ENCODE results near the gene CEP57L1. TPM values are rescaled to one million over a fixed set of nuclear protein-coding genes. Genes with fewer than 3 reads are reported as not detected.
"Not testable (repeated sequence)": the region's sequence is repeated elsewhere in the genome, so short reads cannot be mapped to it uniquely, and the experiment has no call there.

The CEP57L1 gene
- polyA plus RNA-seq, 3 donors: 3.4 to 5.2 (median 3.9) TPM

- intact Hi-C loops (cut with micrococcal nuclease); DNase-seq; H3K4me3 ChIP-seq (replicated peaks in 1 of 3; ENCODE audit: low read depth in 2 of 3, low read length in 3 of 3); H3K36me3 ChIP-seq (replicated peaks in 1 of 2; ENCODE audit: control insufficient read depth in 1 of 2, insufficient read depth in 2 of 2, low read length in 2 of 2); H2AFZ ChIP-seq (ENCODE audit: insufficient read depth, low read depth, low read length, poor library complexity, severe bottlenecking); H3K9ac ChIP-seq (ENCODE audit: insufficient read depth, low read length, poor library complexity, severe bottlenecking); H4K20me1 ChIP-seq (ENCODE audit: insufficient read depth, low read length); H3K4me2 ChIP-seq (replicated peaks; ENCODE audit: extremely low read depth, low read length, poor library complexity, severe bottlenecking); H3K27me3 Mint-ChIP-seq (ENCODE audit: low read depth in 3 of 3); H3K9me3 ChIP-seq (replicated peaks in 1 of 2; ENCODE audit: control insufficient read depth in 1 of 2, insufficient read depth in 1 of 2, low read length in 2 of 2); H3K4me3 Mint-ChIP-seq; H3K9me3 Mint-ChIP-seq; H3K27ac ChIP-seq (ENCODE audit: low read depth in 1 of 2, low read length in 2 of 2); H3K27me3 ChIP-seq (ENCODE audit: control insufficient read depth in 2 of 2, insufficient read depth in 2 of 2, low read length in 2 of 2); H3K4me1 ChIP-seq (ENCODE audit: control insufficient read depth in 1 of 2, insufficient read depth in 2 of 2, low read length in 2 of 2); H3K27ac Mint-ChIP-seq; H3K79me2 ChIP-seq (ENCODE audit: insufficient read depth, low read length): not testable (repeated sequence)
- peaks cover 10 to 11% of the 10 kb centered on the region in 2 donors for H3K36me3 Mint-ChIP-seq
- 100% methylated on average over 2 of the region's 3 CpGs for WGBS (ENCODE audit: insufficient coverage)
- peaks cover 16% of the 10 kb centered on the region for H3K4me1 Mint-ChIP-seq
These were observed 17.4 kb downstream of the CEP57L1 start for GRCh38 chr6:109112663-109113062.

- no peak overlapping the region for H3K4me3 ChIP-seq (replicated peaks in 1 of 3; ENCODE audit: low read depth in 2 of 3, low read length in 3 of 3)
- peak overlapping the region in 1 of 2 donors; percentile 50 for H3K27ac ChIP-seq (ENCODE audit: low read depth in 1 of 2, low read length in 2 of 2)
- WGBS (ENCODE audit: insufficient coverage): 0% methylated on average over 1 of the region's 5 CpGs
- peak overlapping the region; percentile 44 for H3K4me2 ChIP-seq (replicated peaks; ENCODE audit: extremely low read depth, low read length, poor library complexity, severe bottlenecking)
- H3K36me3 Mint-ChIP-seq: no peaks in the 10 kb centered on the region
- peaks cover 0 to 4% (median 2%) of the 10 kb centered on the region in 3 donors for H3K27me3 Mint-ChIP-seq (ENCODE audit: low read depth in 3 of 3)
- intact Hi-C loops (cut with micrococcal nuclease): no loop called here
- H4K20me1 ChIP-seq (ENCODE audit: insufficient read depth, low read length): no peaks in the 10 kb centered on the region
- peaks cover 16 to 28% of the 10 kb centered on the region in 2 donors for H3K4me1 ChIP-seq (ENCODE audit: control insufficient read depth in 1 of 2, insufficient read depth in 2 of 2, low read length in 2 of 2)
- H3K9me3 Mint-ChIP-seq: no peaks in the 10 kb centered on the region
- no peaks in the 10 kb centered on the region for H3K36me3 ChIP-seq (replicated peaks in 1 of 2; ENCODE audit: control insufficient read depth in 1 of 2, insufficient read depth in 2 of 2, low read length in 2 of 2)
- no peaks in the 10 kb centered on the region for H3K27me3 ChIP-seq (ENCODE audit: control insufficient read depth in 2 of 2, insufficient read depth in 2 of 2, low read length in 2 of 2)
- H3K9me3 ChIP-seq (replicated peaks in 1 of 2; ENCODE audit: control insufficient read depth in 1 of 2, insufficient read depth in 1 of 2, low read length in 2 of 2): no peaks in the 10 kb centered on the region
- no peak for TF ChIP-seq CTCF (IDR thresholded peaks at IDR 0.05)
- no peak overlapping the region for H3K4me3 Mint-ChIP-seq
- H3K4me1 Mint-ChIP-seq: peaks cover 29% of the 10 kb centered on the region
- H3K79me2 ChIP-seq (ENCODE audit: insufficient read depth, low read length): peaks cover 20% of the 10 kb centered on the region
- H3K9ac ChIP-seq (ENCODE audit: insufficient read depth, low read length, poor library complexity, severe bottlenecking): no peak overlapping the region
- H2AFZ ChIP-seq (ENCODE audit: insufficient read depth, low read depth, low read length, poor library complexity, severe bottlenecking): peak overlapping the region; percentile 43
- peak overlapping the region in 5 of 7 donors; percentile 3 to 69 (median 26) for H3K27ac Mint-ChIP-seq
- peak in 2 of 3 donors; percentile 7 to 10 for DNase-seq
These were observed 22.2 kb downstream of the CEP57L1 start for GRCh38 chr6:109117346-109118035.

Data from CD14-positive monocyte (primary cell).